Measurements from ENCODE around the gene MC1R. TPM values are rescaled to one million over a fixed set of nuclear protein-coding genes. Genes with fewer than 3 reads are reported as not detected.

The MC1R gene
- total RNA-seq, 2 donors from 2014 or later: 2.7 to 5.4 TPM

Other genes starting within 250 kb of the MC1R start
- 10 to 100 TPM; 33.7 to 37.5 TPM for gene CDK10, start 232.2 kb upstream of the MC1R start, total RNA-seq
- gene SPATA2L, start 217.2 kb upstream of the MC1R start, total RNA-seq: 10 to 100 TPM in 1 of 2 donors, 1 to 10 TPM in 1; 7.9 to 13.0 TPM
- gene VPS9D1, start 198.0 kb upstream of the MC1R start, total RNA-seq: 10 to 100 TPM in 1 of 2 donors, 1 to 10 TPM in 1; 8.4 to 11.8 TPM
- gene ZNF276, start 197.3 kb upstream of the MC1R start, total RNA-seq: 10 to 100 TPM; 16.4 to 17.4 TPM
- gene FANCA, start 102.2 kb upstream of the MC1R start, total RNA-seq: 1 to 10 TPM; 3.0 to 5.0 TPM
- 1 to 10 TPM in 1 of 2 donors, under 1 TPM in 1; 0.33 to 1.0 TPM for gene SPIRE2, start 90.4 kb upstream of the MC1R start, total RNA-seq
- gene TCF25, start 45.3 kb upstream of the MC1R start, total RNA-seq: 100 to 1,000 TPM; 127 to 158 TPM
- gene TUBB3, start 4.5 kb downstream of the MC1R start, total RNA-seq: 10 to 100 TPM in 1 of 2 donors, 1 to 10 TPM in 1; 5.9 to 16.1 TPM
- 10 to 100 TPM; 54.0 to 58.6 TPM for gene DEF8, start 29.9 kb downstream of the MC1R start, total RNA-seq
- 1 to 10 TPM in 1 of 2 donors, under 1 TPM in 1; 0.88 to 2.7 TPM for gene DBNDD1, start 100.6 kb downstream of the MC1R start, total RNA-seq
- not detected for gene PRDM7, start 158.5 kb downstream of the MC1R start, total RNA-seq